Measurements from ENCODE around the gene CDHR5. TPM values are rescaled to one million over a fixed set of nuclear protein-coding genes. Genes with fewer than 3 reads are reported as not detected.

The CDHR5 gene
- total RNA-seq, 4 donors from 2014 or later, result 0.26 to 0.55 (median 0.29) TPM; not detected in 1

- intact Hi-C loops (cut with DNase I; ENCODE audit: low total_unique reads), result no loop called here
- H3K27ac ChIP-seq, result no peak overlapping the region
Observed at GRCh38 chr11:584287-584686, 40.5 kb downstream of the CDHR5 start.

GRCh38 chr11:581752-582151 is 43.0 kb downstream of the CDHR5 start:
- no peak for TF ChIP-seq POLR2A (IDR thresholded peaks at IDR 0.05)
- H3K27ac ChIP-seq, result no peak overlapping the region
- H3K27me3 ChIP-seq, result no peaks in the 10 kb centered on the region
- peaks cover 8 to 20% of the 10 kb centered on the region in 2 donors for H3K4me1 ChIP-seq
- no peaks in the 10 kb centered on the region for H3K36me3 ChIP-seq
- H3K9me3 ChIP-seq, result no peaks in the 10 kb centered on the region
- H3K4me3 ChIP-seq, result no peak overlapping the region
- no peak for DNase-seq
- intact Hi-C loops (cut with DNase I; ENCODE audit: low total_unique reads), result no loop called here

More at GRCh38 chr11:584287-584686, 40.5 kb downstream of the CDHR5 start:
- Histone ChIP-seq H3K36me3 (no peaks in the 10 kb centered on the region), H3K9me3 (no peaks in the 10 kb centered on the region), H3K4me3 (no peak overlapping the region), H3K4me1 (peaks cover 0 to 6% of the 10 kb centered on the region in 2 donors), H3K27me3 (no peaks in the 10 kb centered on the region)
- no peak for DNase-seq
- TF ChIP-seq POLR2A (IDR thresholded peaks at IDR 0.05), result no peak
- TF ChIP-seq CTCF (IDR thresholded peaks at IDR 0.05), result no peak

DNA sequence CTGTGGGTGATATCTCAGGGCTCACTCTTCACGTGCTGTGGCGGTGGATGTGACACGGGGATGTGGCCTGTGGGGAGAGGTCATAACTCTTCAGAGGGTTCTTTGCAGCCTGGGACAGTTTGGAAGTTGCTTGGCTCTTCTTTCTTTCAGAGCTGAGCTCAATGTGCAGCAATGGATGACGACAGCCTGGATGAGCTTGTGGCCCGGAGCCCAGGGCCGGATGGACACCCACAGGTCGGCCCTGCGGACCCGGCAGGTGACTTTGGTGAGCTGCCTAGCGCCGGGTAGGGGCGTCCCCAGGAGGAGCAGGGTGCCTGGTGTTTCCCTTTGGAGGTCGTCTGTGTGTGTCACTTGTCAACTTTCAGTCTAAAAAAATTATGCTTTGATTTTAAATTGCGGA is 43.4 kb downstream of the CDHR5 start:
- DNase-seq, result no peak
- Histone ChIP-seq H3K4me1 (peaks cover 8 to 20% of the 10 kb centered on the region in 2 donors), H3K27ac (no peak overlapping the region), H3K9me3 (no peaks in the 10 kb centered on the region), H3K4me3 (no peak overlapping the region), H3K36me3 (no peaks in the 10 kb centered on the region), H3K27me3 (no peaks in the 10 kb centered on the region)
- intact Hi-C loops (cut with DNase I; ENCODE audit: low total_unique reads), result no loop called here
- TF ChIP-seq POLR2A (IDR thresholded peaks at IDR 0.05), result no peak
- TF ChIP-seq CTCF (IDR thresholded peaks at IDR 0.05), result no peak

- H3K27me3 ChIP-seq, result no peaks in the 10 kb centered on the region
- intact Hi-C loops (cut with DNase I; ENCODE audit: low total_unique reads), result no loop called here
- H3K27ac ChIP-seq, result no peak overlapping the region
- H3K4me1 ChIP-seq, result peaks cover 8 to 20% of the 10 kb centered on the region in 2 donors
- no peak overlapping the region for H3K4me3 ChIP-seq
- no peaks in the 10 kb centered on the region for H3K36me3 ChIP-seq
- DNase-seq, result no peak
- TF ChIP-seq CTCF (IDR thresholded peaks at IDR 0.05), result no peak
- TF ChIP-seq POLR2A (IDR thresholded peaks at IDR 0.05), result no peak
- no peaks in the 10 kb centered on the region for H3K9me3 ChIP-seq
Observed at GRCh38 chr11:579830-580601, 44.7 kb downstream of the CDHR5 start.

DNA sequence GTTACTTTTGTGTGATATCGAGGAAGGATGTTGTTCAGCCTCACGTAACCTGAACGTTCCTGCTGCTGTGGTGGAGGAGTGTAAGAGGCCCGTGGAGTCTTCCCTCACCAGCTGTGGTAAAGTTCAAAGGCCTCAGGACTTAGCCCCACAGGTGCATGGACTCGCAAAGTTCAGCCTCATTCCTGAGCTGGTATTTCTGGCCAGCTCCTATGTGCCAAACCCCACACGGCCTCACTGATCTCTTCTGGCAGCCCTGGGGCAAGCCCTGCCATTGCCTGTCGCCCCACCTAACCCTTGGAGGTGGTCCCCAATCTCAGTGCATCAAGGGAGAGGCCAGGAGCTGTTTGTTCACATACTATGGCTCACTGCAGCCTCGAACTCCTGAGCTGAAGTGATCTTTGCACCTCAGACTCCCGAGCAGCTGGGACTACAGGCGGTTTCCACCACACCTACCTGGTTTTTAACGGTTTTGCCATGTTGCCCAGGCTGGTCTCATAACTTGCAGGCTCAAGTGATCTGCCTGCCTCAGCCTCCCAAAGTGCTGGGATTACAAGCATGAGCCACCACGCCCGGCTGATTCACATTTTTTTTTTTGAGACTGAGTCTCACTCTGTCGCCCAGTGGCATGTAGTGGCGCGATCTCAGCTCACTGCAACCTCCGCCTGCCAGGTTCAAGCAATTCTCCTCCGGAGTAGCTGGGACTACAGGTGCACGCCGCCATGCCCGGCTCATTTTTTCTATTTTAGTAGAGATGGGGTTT is 46.3 kb downstream of the CDHR5 start:
- no peaks in the 10 kb centered on the region for H3K27me3 ChIP-seq
- peaks cover 9 to 22% of the 10 kb centered on the region in 2 donors for H3K4me1 ChIP-seq
- no peak overlapping the region for H3K27ac ChIP-seq
- H3K4me3 ChIP-seq, result no peak overlapping the region
- TF ChIP-seq CTCF (IDR thresholded peaks at IDR 0.05), result no peak
- TF ChIP-seq POLR2A (IDR thresholded peaks at IDR 0.05), result no peak
- no peaks in the 10 kb centered on the region for H3K36me3 ChIP-seq
- no peaks in the 10 kb centered on the region for H3K9me3 ChIP-seq
- no peak for DNase-seq
- intact Hi-C loops (cut with DNase I; ENCODE audit: low total_unique reads), result no loop called here
